ENCODE results near the gene CYP21A2.

Gene CYP21A2

GRCh38 chr6:32083812-32084768, 45.9 kb downstream of the CYP21A2 start:
- no peak for DNase-seq

GRCh38 chr6:32084780-32085179, 46.6 kb downstream of the CYP21A2 start:
- no peak for DNase-seq

- DNase-seq, result no peak
Observed at GRCh38 chr6:32085759-32086459, 47.7 kb downstream of the CYP21A2 start.

- no peak for DNase-seq
Observed at GRCh38 chr6:32086661-32087573, 48.7 kb downstream of the CYP21A2 start.

- DNase-seq, result no peak
Observed at GRCh38 chr6:32087574-32088486, 49.6 kb downstream of the CYP21A2 start.

GRCh38 chr6:32088487-32089049, 50.4 kb downstream of the CYP21A2 start:
- no peak for DNase-seq

GRCh38 chr6:32089082-32089828, 51.0 kb downstream of the CYP21A2 start:
- no peak for DNase-seq

Measured in NCI-H1436 treated with DMSO at 0.1 percent for 48 hours (cell line).